T-helper 17 cell (primary cell): ENCODE data around the gene TCOF1. TPM values are rescaled to one million over a fixed set of nuclear protein-coding genes. Genes with fewer than 3 reads are reported as not detected.

Experiments
- ATAC-seq: fragments of 150-1000 bp; cut with Tn5 transposase; 2 replicates; pipeline ENCODE4 v1.10.0; 2021; ENCODE audit warnings: mild to moderate bottlenecking, moderate library complexity
- DNase-seq, 3 donors: peaks; one replicate each; pipeline versions ENCODE4 v3.0.0 to v3.0.0-alpha.2; 2020 to 2021
- H3K9me3 ChIP-seq: one replicate; pipeline ENCODE4 v1.7.0; 2013; ENCODE audit warnings: low read length, mild to moderate bottlenecking; ENCODE audit not compliant: control insufficient read depth, poor library complexity, severe bottlenecking
- H3K27ac Mint-ChIP-seq: one replicate; pipeline ENCODE4 v1.8.0; 2022; ENCODE audit warnings: mild to moderate bottlenecking, moderate library complexity, mixed read lengths
- H3K27me3 Mint-ChIP-seq: one replicate; pipeline ENCODE4 v1.8.0; 2022; ENCODE audit warnings: mixed read lengths
- H3K36me3 Mint-ChIP-seq: one replicate; pipeline ENCODE4 v1.8.0; 2022; ENCODE audit warnings: low read depth, mixed read lengths
- H3K4me1 Mint-ChIP-seq: one replicate; pipeline ENCODE4 v1.8.0; 2022; ENCODE audit warnings: mild to moderate bottlenecking, mixed read lengths
- H3K4me3 Mint-ChIP-seq: one replicate; pipeline ENCODE4 v1.8.0; 2022; ENCODE audit warnings: mild to moderate bottlenecking, moderate library complexity, mixed read lengths
- total RNA-seq, 4 donors: library from RNA in 2 of 4; stranded (reverse) in 2 of 4; gene quantifications; one replicate each; pipeline ENCODE4 v1.2.3 and lab custom pipeline; 2022 to 2026

The TCOF1 gene
- total RNA-seq, 2 donors from 2014 or later: 49.2 to 57.3 TPM

GRCh38 chr5:150329881-150330876 is 27.3 kb upstream of the TCOF1 start:
- H3K4me3 Mint-ChIP-seq: no peak overlapping the region
- ATAC-seq: no peak
- no peaks in the 10 kb centered on the region for H3K9me3 ChIP-seq
- peaks cover under 1% of the 10 kb centered on the region for H3K36me3 Mint-ChIP-seq
- H3K27me3 Mint-ChIP-seq: peaks cover 7% of the 10 kb centered on the region
- H3K4me1 Mint-ChIP-seq: peaks cover 2% of the 10 kb centered on the region
- no peak for DNase-seq
- H3K27ac Mint-ChIP-seq: no peak overlapping the region

- Mint-ChIP-seq H3K27ac (no peak overlapping the region), H3K36me3 (peaks cover 2% of the 10 kb centered on the region), H3K4me3 (no peak overlapping the region), H3K4me1 (no peaks in the 10 kb centered on the region), H3K27me3 (no peaks in the 10 kb centered on the region)
- no peaks in the 10 kb centered on the region for H3K9me3 ChIP-seq
- ATAC-seq: no peak
- DNase-seq: no peak
Measured at GRCh38 chr5:150333400-150333799, 24.1 kb upstream of the TCOF1 start.

GRCh38 chr5:150335778-150336177 is 21.7 kb upstream of the TCOF1 start:
- no peaks in the 10 kb centered on the region for H3K4me1 Mint-ChIP-seq
- no peak overlapping the region for H3K27ac Mint-ChIP-seq
- H3K4me3 Mint-ChIP-seq: no peak overlapping the region
- no peaks in the 10 kb centered on the region for H3K9me3 ChIP-seq
- no peak for ATAC-seq
- no peak for DNase-seq
- H3K27me3 Mint-ChIP-seq: no peaks in the 10 kb centered on the region
- peaks cover 2% of the 10 kb centered on the region for H3K36me3 Mint-ChIP-seq

GRCh38 chr5:150338546-150338945 is 19.0 kb upstream of the TCOF1 start:
- DNase-seq (no peak), ATAC-seq (no peak)
- H3K4me1 Mint-ChIP-seq: no peaks in the 10 kb centered on the region
- no peaks in the 10 kb centered on the region for H3K9me3 ChIP-seq
- H3K4me3 Mint-ChIP-seq: no peak overlapping the region
- no peak overlapping the region for H3K27ac Mint-ChIP-seq
- H3K27me3 Mint-ChIP-seq: peaks cover under 1% of the 10 kb centered on the region
- H3K36me3 Mint-ChIP-seq: peaks cover 2% of the 10 kb centered on the region

GRCh38 chr5:150339165-150339564 is 18.3 kb upstream of the TCOF1 start:
- no peak for ATAC-seq
- Mint-ChIP-seq H3K27me3 (peaks cover 6% of the 10 kb centered on the region), H3K4me3 (no peak overlapping the region), H3K27ac (no peak overlapping the region), H3K4me1 (no peaks in the 10 kb centered on the region), H3K36me3 (peaks cover 2% of the 10 kb centered on the region)
- no peak for DNase-seq
- H3K9me3 ChIP-seq: no peaks in the 10 kb centered on the region

- no peaks in the 10 kb centered on the region for H3K9me3 ChIP-seq
- no peak overlapping the region for H3K27ac Mint-ChIP-seq
- no peak for DNase-seq
- no peak overlapping the region for H3K4me3 Mint-ChIP-seq
- no peaks in the 10 kb centered on the region for H3K4me1 Mint-ChIP-seq
- no peak for ATAC-seq
- H3K27me3 Mint-ChIP-seq: peaks cover 13% of the 10 kb centered on the region
- H3K36me3 Mint-ChIP-seq: peaks cover 2% of the 10 kb centered on the region
Measured at GRCh38 chr5:150339841-150340240, 17.7 kb upstream of the TCOF1 start.

GRCh38 chr5:150340614-150341255 is 16.8 kb upstream of the TCOF1 start:
- ATAC-seq (no peak), DNase-seq (no peak)
- Mint-ChIP-seq H3K27ac (no peak overlapping the region), H3K36me3 (no peaks in the 10 kb centered on the region), H3K4me3 (no peak overlapping the region), H3K27me3 (peaks cover 13% of the 10 kb centered on the region), H3K4me1 (no peaks in the 10 kb centered on the region)
- no peaks in the 10 kb centered on the region for H3K9me3 ChIP-seq

GRCh38 chr5:150341331-150341730 is 16.2 kb upstream of the TCOF1 start:
- H3K4me3 Mint-ChIP-seq: no peak overlapping the region
- no peak overlapping the region for H3K27ac Mint-ChIP-seq
- no peak for ATAC-seq
- no peaks in the 10 kb centered on the region for H3K4me1 Mint-ChIP-seq
- H3K9me3 ChIP-seq: no peaks in the 10 kb centered on the region
- DNase-seq: no peak
- H3K27me3 Mint-ChIP-seq: peaks cover 13% of the 10 kb centered on the region
- H3K36me3 Mint-ChIP-seq: no peaks in the 10 kb centered on the region

GRCh38 chr5:150341989-150342388 is 15.5 kb upstream of the TCOF1 start:
- peaks cover 13% of the 10 kb centered on the region for H3K27me3 Mint-ChIP-seq
- no peak overlapping the region for H3K27ac Mint-ChIP-seq
- DNase-seq: no peak

GRCh38 chr5:150342583-150342982 is 14.9 kb upstream of the TCOF1 start:
- H3K27ac Mint-ChIP-seq: no peak overlapping the region
- H3K27me3 Mint-ChIP-seq: peaks cover 13% of the 10 kb centered on the region
- peaks cover 2% of the 10 kb centered on the region for H3K4me1 Mint-ChIP-seq
- ATAC-seq (no peak), DNase-seq (no peak)
- no peak overlapping the region for H3K4me3 Mint-ChIP-seq
- H3K36me3 Mint-ChIP-seq: no peaks in the 10 kb centered on the region
- no peaks in the 10 kb centered on the region for H3K9me3 ChIP-seq

More at GRCh38 chr5:150341989-150342388, 15.5 kb upstream of the TCOF1 start:
- H3K4me1 Mint-ChIP-seq: no peaks in the 10 kb centered on the region
- H3K9me3 ChIP-seq: no peaks in the 10 kb centered on the region
- H3K36me3 Mint-ChIP-seq: no peaks in the 10 kb centered on the region
- no peak overlapping the region for H3K4me3 Mint-ChIP-seq
- no peak for ATAC-seq

GRCh38 chr5:150343994-150344631 is 13.4 kb upstream of the TCOF1 start:
- DNase-seq (no peak), ATAC-seq (no peak)
- no peaks in the 10 kb centered on the region for H3K9me3 ChIP-seq
- Mint-ChIP-seq H3K27ac (no peak overlapping the region), H3K27me3 (peaks cover 13% of the 10 kb centered on the region), H3K4me1 (peaks cover 2% of the 10 kb centered on the region), H3K4me3 (no peak overlapping the region), H3K36me3 (no peaks in the 10 kb centered on the region)

- Mint-ChIP-seq H3K27me3 (peaks cover 13% of the 10 kb centered on the region), H3K4me3 (no peak overlapping the region), H3K4me1 (peaks cover 5% of the 10 kb centered on the region), H3K36me3 (no peaks in the 10 kb centered on the region), H3K27ac (no peak overlapping the region)
- ATAC-seq (no peak), DNase-seq (no peak)
- H3K9me3 ChIP-seq: no peaks in the 10 kb centered on the region
Measured at GRCh38 chr5:150345716-150346115, 11.8 kb upstream of the TCOF1 start.

- H3K9me3 ChIP-seq: no peaks in the 10 kb centered on the region
- no peak for ATAC-seq
- no peaks in the 10 kb centered on the region for H3K36me3 Mint-ChIP-seq
- peaks cover 12% of the 10 kb centered on the region for H3K4me1 Mint-ChIP-seq
- H3K4me3 Mint-ChIP-seq: no peak overlapping the region
- H3K27me3 Mint-ChIP-seq: peaks cover 13% of the 10 kb centered on the region
- no peak for DNase-seq
- H3K27ac Mint-ChIP-seq: no peak overlapping the region
Measured at GRCh38 chr5:150346592-150346991, 10.9 kb upstream of the TCOF1 start.
